Effector memory CD4-positive, alpha-beta T cell (primary cell): ENCODE measurements around the gene USP36.

Source experiments
- DNase-seq, 3 donors: peaks; one replicate each; pipeline ENCODE4 v3.0.0-alpha.2; 2020
- H3K27ac ChIP-seq: 2 replicates; pipeline ENCODE4 v1.7.0; 2013; ENCODE audit warnings: mild to moderate bottlenecking, low read length, moderate library complexity; ENCODE audit not compliant: insufficient read depth, poor library complexity, severe bottlenecking
- H3K27me3 ChIP-seq: replicated peaks from 2 replicates; pipeline ENCODE4 v1.7.0; 2013; ENCODE audit warnings: mild to moderate bottlenecking, low read length; ENCODE audit not compliant: insufficient read depth, control insufficient read depth, poor library complexity, severe bottlenecking
- H3K36me3 ChIP-seq: 2 replicates; pipeline ENCODE4 v1.7.0; 2013; ENCODE audit warnings: mild to moderate bottlenecking, low read length, moderate library complexity; ENCODE audit not compliant: control insufficient read depth, insufficient read depth
- H3K4me1 ChIP-seq: 2 replicates; pipeline ENCODE4 v1.7.0; 2013; ENCODE audit warnings: low read length, mild to moderate bottlenecking; ENCODE audit not compliant: control insufficient read depth, insufficient read depth, poor library complexity, severe bottlenecking
- H3K4me3 ChIP-seq: 2 replicates; pipeline ENCODE4 v1.7.0; 2013; ENCODE audit warnings: low read length, low read depth, mild to moderate bottlenecking; ENCODE audit not compliant: insufficient read depth, poor library complexity, severe bottlenecking
- H3K9me3 ChIP-seq: 2 replicates; pipeline ENCODE4 v1.7.0; 2013; ENCODE audit warnings: mild to moderate bottlenecking, low read length, moderate library complexity; ENCODE audit not compliant: control insufficient read depth

Gene USP36

GRCh38 chr17:78826421-78826820, 14.2 kb downstream of the USP36 start:
- Histone ChIP-seq H3K27me3 (no peaks in the 10 kb centered on the region), H3K27ac (no peak overlapping the region), H3K9me3 (no peaks in the 10 kb centered on the region), H3K4me3 (no peak overlapping the region), H3K4me1 (peaks cover 2% of the 10 kb centered on the region), H3K36me3 (peaks cover 81% of the 10 kb centered on the region)
- DNase-seq, result no peak

- Histone ChIP-seq H3K4me3 (no peak overlapping the region), H3K36me3 (peaks cover 81% of the 10 kb centered on the region), H3K4me1 (peaks cover 5% of the 10 kb centered on the region), H3K27me3 (no peaks in the 10 kb centered on the region), H3K27ac (no peak overlapping the region), H3K9me3 (no peaks in the 10 kb centered on the region)
- no peak for DNase-seq
Measured at GRCh38 chr17:78825696-78826095, 14.9 kb downstream of the USP36 start.

- no peak overlapping the region for H3K27ac ChIP-seq
- H3K4me3 ChIP-seq, result no peak overlapping the region
- no peaks in the 10 kb centered on the region for H3K9me3 ChIP-seq
- no peaks in the 10 kb centered on the region for H3K27me3 ChIP-seq
- H3K36me3 ChIP-seq, result peaks cover 78% of the 10 kb centered on the region
- H3K4me1 ChIP-seq, result peaks cover 19% of the 10 kb centered on the region
- DNase-seq, result no peak
Measured at GRCh38 chr17:78824240-78824639, 16.4 kb downstream of the USP36 start.

- H3K4me1 ChIP-seq, result peaks cover 25% of the 10 kb centered on the region
- H3K36me3 ChIP-seq, result peaks cover 73% of the 10 kb centered on the region
- H3K27ac ChIP-seq, result no peak overlapping the region
Measured at GRCh38 chr17:78823282-78824046, 17.1 kb downstream of the USP36 start.

GRCh38 chr17:78822552-78822951, 18.1 kb downstream of the USP36 start:
- peaks cover 35% of the 10 kb centered on the region for H3K4me1 ChIP-seq
- no peak overlapping the region for H3K27ac ChIP-seq
- DNase-seq, result no peak
- no peak overlapping the region for H3K4me3 ChIP-seq
- H3K9me3 ChIP-seq, result no peaks in the 10 kb centered on the region
- peaks cover 72% of the 10 kb centered on the region for H3K36me3 ChIP-seq
- H3K27me3 ChIP-seq, result no peaks in the 10 kb centered on the region

More at GRCh38 chr17:78823282-78824046, 17.1 kb downstream of the USP36 start:
- no peak for DNase-seq
- H3K4me3 ChIP-seq, result no peak overlapping the region
- no peaks in the 10 kb centered on the region for H3K27me3 ChIP-seq
- H3K9me3 ChIP-seq, result no peaks in the 10 kb centered on the region

GRCh38 chr17:78821961-78822360, 18.7 kb downstream of the USP36 start:
- Histone ChIP-seq H3K36me3 (peaks cover 69% of the 10 kb centered on the region), H3K27ac (no peak overlapping the region), H3K4me1 (peaks cover 40% of the 10 kb centered on the region), H3K9me3 (no peaks in the 10 kb centered on the region), H3K27me3 (no peaks in the 10 kb centered on the region), H3K4me3 (no peak overlapping the region)
- DNase-seq, result no peak

GRCh38 chr17:78820841-78821240, 19.8 kb downstream of the USP36 start:
- Histone ChIP-seq H3K9me3 (no peaks in the 10 kb centered on the region), H3K27me3 (no peaks in the 10 kb centered on the region), H3K27ac (peak overlapping the region; percentile 74), H3K36me3 (peaks cover 59% of the 10 kb centered on the region), H3K4me1 (peaks cover 43% of the 10 kb centered on the region), H3K4me3 (no peak overlapping the region)
- DNase-seq, result no peak

- H3K27ac ChIP-seq, result peak overlapping the region; percentile 74
- H3K4me3 ChIP-seq, result no peak overlapping the region
- H3K4me1 ChIP-seq, result peaks cover 42% of the 10 kb centered on the region
- no peaks in the 10 kb centered on the region for H3K9me3 ChIP-seq
- no peak for DNase-seq
- peaks cover 59% of the 10 kb centered on the region for H3K36me3 ChIP-seq
- H3K27me3 ChIP-seq, result no peaks in the 10 kb centered on the region
Measured at GRCh38 chr17:78819806-78820792, 20.5 kb downstream of the USP36 start.

- no peaks in the 10 kb centered on the region for H3K27me3 ChIP-seq
- peaks cover 42% of the 10 kb centered on the region for H3K4me1 ChIP-seq
- H3K4me3 ChIP-seq, result no peak overlapping the region
- DNase-seq, result no peak
- H3K9me3 ChIP-seq, result no peaks in the 10 kb centered on the region
- peak overlapping the region; percentile 74 for H3K27ac ChIP-seq
- peaks cover 57% of the 10 kb centered on the region for H3K36me3 ChIP-seq
Measured at GRCh38 chr17:78819402-78819801, 21.2 kb downstream of the USP36 start.

GRCh38 chr17:78818932-78819331, 21.7 kb downstream of the USP36 start:
- H3K27me3 ChIP-seq, result no peaks in the 10 kb centered on the region
- peak; percentile 44 to 64 (median 60) for DNase-seq
- H3K9me3 ChIP-seq, result no peaks in the 10 kb centered on the region
- H3K27ac ChIP-seq, result peak overlapping the region; percentile 74
- peaks cover 42% of the 10 kb centered on the region for H3K4me1 ChIP-seq
- H3K36me3 ChIP-seq, result peaks cover 57% of the 10 kb centered on the region
- H3K4me3 ChIP-seq, result peak overlapping the region; percentile 6
